ENCODE data around the gene IGSF21.
"Not testable (repeated sequence)": the region's sequence is repeated elsewhere in the genome, so short reads cannot be mapped to it uniquely, and the experiment has no call there.

Gene IGSF21

GRCh38 chr1:18412882-18413353 is 305.3 kb downstream of the IGSF21 start:
- H3K4me3 ChIP-seq (replicated peaks; ENCODE audit: low read depth, low read length): no peak overlapping the region
- no peak for DNase-seq (ENCODE audit: extremely low read depth, low read depth)
- TF ChIP-seq, protein P1, sequence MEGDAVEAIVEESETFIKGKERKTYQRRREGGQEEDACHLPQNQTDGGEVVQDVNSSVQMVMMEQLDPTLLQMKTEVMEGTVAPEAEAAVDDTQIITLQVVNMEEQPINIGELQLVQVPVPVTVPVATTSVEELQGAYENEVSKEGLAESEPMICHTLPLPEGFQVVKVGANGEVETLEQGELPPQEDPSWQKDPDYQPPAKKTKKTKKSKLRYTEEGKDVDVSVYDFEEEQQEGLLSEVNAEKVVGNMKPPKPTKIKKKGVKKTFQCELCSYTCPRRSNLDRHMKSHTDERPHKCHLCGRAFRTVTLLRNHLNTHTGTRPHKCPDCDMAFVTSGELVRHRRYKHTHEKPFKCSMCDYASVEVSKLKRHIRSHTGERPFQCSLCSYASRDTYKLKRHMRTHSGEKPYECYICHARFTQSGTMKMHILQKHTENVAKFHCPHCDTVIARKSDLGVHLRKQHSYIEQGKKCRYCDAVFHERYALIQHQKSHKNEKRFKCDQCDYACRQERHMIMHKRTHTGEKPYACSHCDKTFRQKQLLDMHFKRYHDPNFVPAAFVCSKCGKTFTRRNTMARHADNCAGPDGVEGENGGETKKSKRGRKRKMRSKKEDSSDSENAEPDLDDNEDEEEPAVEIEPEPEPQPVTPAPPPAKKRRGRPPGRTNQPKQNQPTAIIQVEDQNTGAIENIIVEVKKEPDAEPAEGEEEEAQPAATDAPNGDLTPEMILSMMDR (IDR thresholded peaks at IDR 0.05; ENCODE audit: low read depth, low read length, missing control alignments): no peak

GRCh38 chr1:18413541-18414305 is 306.1 kb downstream of the IGSF21 start:
- no peak overlapping the region for H3K4me3 ChIP-seq (replicated peaks; ENCODE audit: low read depth, low read length)
- no peak for DNase-seq (ENCODE audit: extremely low read depth, low read depth)
- TF ChIP-seq, protein P1 (IDR thresholded peaks at IDR 0.05; ENCODE audit: low read depth, low read length, missing control alignments): no peak

DNA sequence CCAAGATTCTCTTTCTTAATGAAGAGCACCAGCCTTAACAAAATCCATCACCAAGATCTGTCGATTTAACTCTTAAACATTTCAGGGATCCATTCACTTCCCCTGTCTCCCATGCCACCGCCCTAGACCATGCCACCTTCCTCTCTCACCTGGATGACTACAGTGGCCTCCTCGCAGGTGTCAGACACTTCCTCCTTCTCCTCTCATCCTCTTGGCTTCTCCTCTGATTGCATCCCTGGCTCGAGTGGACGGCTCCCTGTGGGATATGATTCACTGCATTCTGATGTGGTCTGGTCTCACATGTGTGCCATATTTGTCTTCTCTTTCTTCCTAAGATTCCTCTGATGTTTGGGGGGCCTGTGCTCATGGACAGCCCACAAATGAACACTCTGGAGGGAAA is 306.7 kb downstream of the IGSF21 start:
- TF ChIP-seq, protein P1 (IDR thresholded peaks at IDR 0.05; ENCODE audit: low read depth, low read length, missing control alignments): no peak
- no peak overlapping the region for H3K4me3 ChIP-seq (replicated peaks; ENCODE audit: low read depth, low read length)
- DNase-seq (ENCODE audit: extremely low read depth, low read depth): no peak

- DNase-seq (ENCODE audit: extremely low read depth, low read depth): no peak
- no peak overlapping the region for H3K4me3 ChIP-seq (replicated peaks; ENCODE audit: low read depth, low read length)
- TF ChIP-seq, protein P1 (IDR thresholded peaks at IDR 0.05; ENCODE audit: low read depth, low read length, missing control alignments): no peak
These were observed 307.4 kb downstream of the IGSF21 start for GRCh38 chr1:18414872-18415447.

GRCh38 chr1:18415448-18416027 is 307.9 kb downstream of the IGSF21 start:
- no peak for DNase-seq (ENCODE audit: extremely low read depth, low read depth)
- no peak overlapping the region for H3K4me3 ChIP-seq (replicated peaks; ENCODE audit: low read depth, low read length)
- TF ChIP-seq, protein P1 (IDR thresholded peaks at IDR 0.05; ENCODE audit: low read depth, low read length, missing control alignments): no peak

DNA sequence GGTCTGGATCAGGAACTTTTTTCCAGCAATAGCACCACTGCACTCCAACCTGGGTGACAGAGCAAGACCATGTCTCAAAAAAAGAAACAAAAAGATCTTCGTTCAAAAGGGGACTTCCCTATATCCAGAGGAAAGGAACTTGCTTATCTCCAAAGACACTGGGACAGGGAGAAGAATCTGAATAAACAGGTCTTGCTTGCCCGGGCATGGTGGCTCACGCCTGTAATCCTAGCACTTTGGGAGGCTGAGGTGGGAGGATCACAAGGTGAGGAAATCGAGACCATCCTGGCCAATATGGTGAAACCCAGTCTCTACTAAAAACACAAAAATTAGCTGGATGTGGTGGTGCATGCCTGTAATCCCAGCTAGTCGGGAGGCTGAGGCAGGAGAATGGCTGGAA is 308.5 kb downstream of the IGSF21 start:
- not testable (repeated sequence) for DNase-seq (ENCODE audit: extremely low read depth, low read depth)

More for the DNA sequence above, 308.5 kb downstream of the IGSF21 start:
- not testable (repeated sequence) for H3K4me3 ChIP-seq (replicated peaks; ENCODE audit: low read depth, low read length)

Data from HFF-Myc (cell line).